Measurements from ENCODE around the gene GSDMA.

DNA sequence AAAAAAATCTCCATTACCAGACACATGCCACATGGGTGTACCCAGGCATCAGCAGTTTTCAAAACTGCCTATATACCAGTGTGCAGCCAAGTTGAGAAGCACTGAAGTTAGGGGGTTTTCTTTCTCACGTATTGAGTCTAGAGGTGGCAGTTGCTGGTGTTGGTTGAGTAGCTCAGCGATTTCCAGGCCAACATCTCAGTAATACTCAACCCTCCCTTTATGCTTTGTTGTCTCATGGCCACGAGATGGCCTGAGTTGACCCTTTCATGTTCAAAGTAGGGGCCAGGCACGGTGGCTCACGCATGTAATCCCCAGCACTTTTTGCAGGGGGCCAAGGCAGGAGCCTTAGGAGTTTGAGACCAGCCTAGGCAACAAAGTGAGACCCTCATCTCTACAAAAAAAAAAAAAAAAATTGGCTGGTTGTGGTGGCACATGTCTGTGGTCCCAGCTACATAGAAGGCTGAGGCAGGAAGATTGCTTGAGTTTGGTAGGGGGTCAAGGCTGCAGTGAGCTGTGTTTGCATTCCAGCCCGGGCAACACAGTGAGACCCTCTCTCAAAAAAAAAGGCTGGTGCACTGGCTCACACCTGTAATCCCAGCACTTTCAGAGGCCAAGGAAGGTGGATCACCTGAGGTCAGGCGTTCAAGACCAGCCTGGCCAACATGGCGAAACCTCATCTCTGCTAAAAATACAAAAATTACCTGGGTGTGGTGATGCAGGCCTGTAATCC is 24.5 kb upstream of the GSDMA start:
- no peak for TF ChIP-seq POLR2A (IDR thresholded peaks at IDR 0.05)
- TF ChIP-seq, protein P1, sequence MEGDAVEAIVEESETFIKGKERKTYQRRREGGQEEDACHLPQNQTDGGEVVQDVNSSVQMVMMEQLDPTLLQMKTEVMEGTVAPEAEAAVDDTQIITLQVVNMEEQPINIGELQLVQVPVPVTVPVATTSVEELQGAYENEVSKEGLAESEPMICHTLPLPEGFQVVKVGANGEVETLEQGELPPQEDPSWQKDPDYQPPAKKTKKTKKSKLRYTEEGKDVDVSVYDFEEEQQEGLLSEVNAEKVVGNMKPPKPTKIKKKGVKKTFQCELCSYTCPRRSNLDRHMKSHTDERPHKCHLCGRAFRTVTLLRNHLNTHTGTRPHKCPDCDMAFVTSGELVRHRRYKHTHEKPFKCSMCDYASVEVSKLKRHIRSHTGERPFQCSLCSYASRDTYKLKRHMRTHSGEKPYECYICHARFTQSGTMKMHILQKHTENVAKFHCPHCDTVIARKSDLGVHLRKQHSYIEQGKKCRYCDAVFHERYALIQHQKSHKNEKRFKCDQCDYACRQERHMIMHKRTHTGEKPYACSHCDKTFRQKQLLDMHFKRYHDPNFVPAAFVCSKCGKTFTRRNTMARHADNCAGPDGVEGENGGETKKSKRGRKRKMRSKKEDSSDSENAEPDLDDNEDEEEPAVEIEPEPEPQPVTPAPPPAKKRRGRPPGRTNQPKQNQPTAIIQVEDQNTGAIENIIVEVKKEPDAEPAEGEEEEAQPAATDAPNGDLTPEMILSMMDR (IDR thresholded peaks at IDR 0.05), result no peak
